Endothelial cell of umbilical vein (primary cell): Measurements from ENCODE around the gene FBXL22.

Experiments
- CTCF ChIP-seq, 2 donors: IDR thresholded peaks; 1 replicate in 1 of 2; 2 replicates in 1 of 2; pipeline ENCODE4 v1.5.1; 2011; ENCODE audit warnings: low read length in 2 of 2, mild to moderate bottlenecking in 2 of 2, moderate library complexity in 2 of 2, control low read depth in 1 of 2, inconsistent platforms in 1 of 2, low read depth in 1 of 2; ENCODE audit not compliant: insufficient read depth in 1 of 2; ENCODE audit errors: extremely low read depth in 1 of 2
- EZH2 ChIP-seq: IDR thresholded peaks from 2 replicates; pipeline ENCODE4 v1.6.1; 2012; ENCODE audit warnings: borderline replicate concordance, low read depth, mild to moderate bottlenecking, moderate library complexity, low read length, inconsistent platforms; ENCODE audit not compliant: severe bottlenecking
- FOS ChIP-seq: IDR thresholded peaks from 2 replicates; pipeline ENCODE4 v1.6.1; 2011; ENCODE audit warnings: mild to moderate bottlenecking, low read length, moderate library complexity, borderline replicate concordance; ENCODE audit not compliant: insufficient read depth
- GATA2 ChIP-seq: IDR thresholded peaks from 2 replicates; pipeline ENCODE4 v1.7.0; 2011; ENCODE audit warnings: low read depth, mild to moderate bottlenecking, moderate library complexity, mixed read lengths, low read length; ENCODE audit not compliant: insufficient read length, insufficient read depth
- MAX ChIP-seq: IDR thresholded peaks from 2 replicates; pipeline ENCODE4 v1.6.1; 2011; ENCODE audit not compliant: insufficient read depth, insufficient read length
- MYC ChIP-seq: IDR thresholded peaks from one replicate; pipeline ENCODE4 v1.6.1; 2011; ENCODE audit warnings: mild to moderate bottlenecking, low read depth, low read length
- POLR2A ChIP-seq: IDR thresholded peaks from 2 replicates; pipeline ENCODE4 v1.6.1; 2012; ENCODE audit warnings: low read depth, mild to moderate bottlenecking, control low read depth, low read length
- POLR2AphosphoS5 ChIP-seq: IDR thresholded peaks from 2 replicates; pipeline ENCODE4 v1.6.1; 2012; ENCODE audit warnings: low read depth, mild to moderate bottlenecking, control low read depth, low read length, moderate library complexity; ENCODE audit not compliant: insufficient read depth

- TF ChIP-seq MYC: no peak
- peak; percentile 38 to 73 for TF ChIP-seq CTCF (IDR thresholded peaks at IDR 0.05; ENCODE audit: extremely low read depth in 1 of 2, insufficient read depth in 1 of 2, low read depth in 1 of 2, low read length in 2 of 2)
- TF ChIP-seq FOS: no peak
- TF ChIP-seq POLR2AphosphoS5: no peak
- TF ChIP-seq POLR2A: no peak
- TF ChIP-seq MAX: no peak
- TF ChIP-seq GATA2: no peak
- no peak for TF ChIP-seq EZH2
Observed at GRCh38 chr15:63599401-63600000, 2.3 kb downstream of the FBXL22 start.
